ENCODE data around the gene CHRNA4.
"Not testable (repeated sequence)": the region's sequence is repeated elsewhere in the genome, so short reads cannot be mapped to it uniquely, and the experiment has no call there.

CHRNA4 gene

GRCh38 chr20:63350196-63350595, 11.0 kb downstream of the CHRNA4 start:
- no peak for DNase-seq (ENCODE audit: low read depth in 1 of 2, low spot score in 1 of 2)

GRCh38 chr20:63349516-63349895, 11.6 kb downstream of the CHRNA4 start:
- DNase-seq (ENCODE audit: low read depth in 1 of 2, low spot score in 1 of 2), result no peak

- no peak for DNase-seq (ENCODE audit: low read depth in 1 of 2, low spot score in 1 of 2)
Observed at GRCh38 chr20:63348828-63349515, 12.2 kb downstream of the CHRNA4 start.

GRCh38 chr20:63347950-63348827, 13.0 kb downstream of the CHRNA4 start:
- DNase-seq (ENCODE audit: low read depth in 1 of 2, low spot score in 1 of 2), result no peak

GRCh38 chr20:63347081-63347741, 13.9 kb downstream of the CHRNA4 start:
- no peak for DNase-seq (ENCODE audit: low read depth in 1 of 2, low spot score in 1 of 2)

- DNase-seq (ENCODE audit: low read depth in 1 of 2, low spot score in 1 of 2), result no peak
Observed at GRCh38 chr20:63346131-63347080, 14.7 kb downstream of the CHRNA4 start.

GRCh38 chr20:63345328-63346100, 15.6 kb downstream of the CHRNA4 start:
- no peak for DNase-seq (ENCODE audit: low read depth in 1 of 2, low spot score in 1 of 2)

- DNase-seq (ENCODE audit: low read depth in 1 of 2, low spot score in 1 of 2), result no peak
Observed at GRCh38 chr20:63344616-63345327, 16.4 kb downstream of the CHRNA4 start.

- no peak for DNase-seq (ENCODE audit: low read depth in 1 of 2, low spot score in 1 of 2)
Observed at GRCh38 chr20:63343460-63344445, 17.4 kb downstream of the CHRNA4 start.

- no peak for DNase-seq (ENCODE audit: low read depth in 1 of 2, low spot score in 1 of 2)
Observed at GRCh38 chr20:63342561-63343459, 18.3 kb downstream of the CHRNA4 start.

GRCh38 chr20:63340158-63340688, 20.9 kb downstream of the CHRNA4 start:
- not testable (repeated sequence) for DNase-seq (ENCODE audit: low read depth in 1 of 2, low spot score in 1 of 2)

GRCh38 chr20:63339154-63340094, 21.7 kb downstream of the CHRNA4 start:
- not testable (repeated sequence) for DNase-seq (ENCODE audit: low read depth in 1 of 2, low spot score in 1 of 2)

- DNase-seq (ENCODE audit: low read depth in 1 of 2, low spot score in 1 of 2), result no peak
Observed at GRCh38 chr20:63337786-63338420, 23.2 kb downstream of the CHRNA4 start.

GRCh38 chr20:63336232-63336752, 24.9 kb downstream of the CHRNA4 start:
- DNase-seq (ENCODE audit: low read depth in 1 of 2, low spot score in 1 of 2), result no peak

- no peak for DNase-seq (ENCODE audit: low read depth in 1 of 2, low spot score in 1 of 2)
Observed at GRCh38 chr20:63335711-63336110, 25.4 kb downstream of the CHRNA4 start.
